NCI-H524 (cell line): ENCODE measurements around the gene SYNPO.

Experiments
- DNase-seq, 2 experiments: peaks; one replicate each; lab custom pipeline; 2025; lab: John Stamatoyannopoulos, UW

The SYNPO gene

DNA sequence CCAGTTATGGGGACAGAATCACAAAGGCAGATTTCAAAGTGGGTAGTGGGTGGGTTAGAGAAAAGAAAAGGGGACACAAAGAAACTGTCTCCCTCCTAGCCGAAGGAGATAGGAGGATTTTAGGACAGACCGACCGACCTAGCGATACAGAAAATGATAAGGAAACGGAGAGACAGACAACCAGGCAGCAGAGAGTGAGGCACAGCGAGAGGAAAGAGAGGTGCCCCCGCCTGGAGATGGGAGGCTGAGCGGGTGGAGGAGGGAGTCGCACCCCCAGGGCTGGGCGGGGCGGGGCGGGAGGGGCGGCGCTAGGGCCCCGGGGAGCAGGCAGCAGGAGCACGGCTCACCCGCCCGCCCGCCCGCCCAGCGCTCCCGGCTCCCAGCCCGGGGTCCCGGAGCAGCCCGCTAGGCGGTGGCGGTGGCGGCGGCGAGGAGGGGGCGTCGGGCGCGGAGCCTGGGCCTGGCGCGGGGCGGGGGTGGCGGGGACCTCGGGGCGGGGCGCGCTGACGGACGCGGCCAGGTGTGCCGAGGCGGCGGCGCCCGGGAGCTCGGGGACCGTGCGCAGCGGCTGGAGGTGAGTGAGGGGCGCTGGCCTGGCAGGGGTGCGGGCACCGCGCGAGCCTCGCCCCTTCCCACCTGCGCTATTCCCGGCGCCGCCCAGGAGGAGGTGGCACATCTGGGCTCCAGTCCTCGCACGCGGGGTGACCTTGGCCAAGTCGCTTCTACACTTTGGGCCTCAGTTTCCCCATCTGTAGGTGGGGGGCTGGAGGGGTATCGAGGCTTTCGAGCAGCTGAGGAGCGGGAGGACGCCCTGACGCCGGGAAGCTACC, 15.9 kb upstream of the SYNPO start:
- DNase-seq, result peak in 1 of 2 experiments; percentile 44

DNA sequence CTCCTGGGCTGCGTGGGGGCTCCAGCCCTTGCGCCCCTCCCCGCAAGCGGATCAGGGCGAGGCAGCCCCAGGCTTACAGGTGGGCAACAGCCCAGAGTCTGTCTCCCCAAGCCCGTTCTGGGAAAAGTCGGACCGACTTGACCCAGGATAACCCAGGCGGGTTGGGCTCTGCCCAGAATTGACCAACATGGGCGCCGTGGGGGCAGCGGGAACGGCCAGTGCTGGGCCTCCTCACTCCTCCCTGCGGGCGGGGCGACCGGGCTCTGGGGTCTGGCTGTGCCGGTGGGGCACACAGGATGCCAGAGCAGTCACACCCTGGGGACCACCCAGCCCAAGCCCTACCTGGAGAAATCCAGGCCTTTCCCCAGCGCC, 15.3 kb upstream of the SYNPO start:
- DNase-seq, result no peak

DNA sequence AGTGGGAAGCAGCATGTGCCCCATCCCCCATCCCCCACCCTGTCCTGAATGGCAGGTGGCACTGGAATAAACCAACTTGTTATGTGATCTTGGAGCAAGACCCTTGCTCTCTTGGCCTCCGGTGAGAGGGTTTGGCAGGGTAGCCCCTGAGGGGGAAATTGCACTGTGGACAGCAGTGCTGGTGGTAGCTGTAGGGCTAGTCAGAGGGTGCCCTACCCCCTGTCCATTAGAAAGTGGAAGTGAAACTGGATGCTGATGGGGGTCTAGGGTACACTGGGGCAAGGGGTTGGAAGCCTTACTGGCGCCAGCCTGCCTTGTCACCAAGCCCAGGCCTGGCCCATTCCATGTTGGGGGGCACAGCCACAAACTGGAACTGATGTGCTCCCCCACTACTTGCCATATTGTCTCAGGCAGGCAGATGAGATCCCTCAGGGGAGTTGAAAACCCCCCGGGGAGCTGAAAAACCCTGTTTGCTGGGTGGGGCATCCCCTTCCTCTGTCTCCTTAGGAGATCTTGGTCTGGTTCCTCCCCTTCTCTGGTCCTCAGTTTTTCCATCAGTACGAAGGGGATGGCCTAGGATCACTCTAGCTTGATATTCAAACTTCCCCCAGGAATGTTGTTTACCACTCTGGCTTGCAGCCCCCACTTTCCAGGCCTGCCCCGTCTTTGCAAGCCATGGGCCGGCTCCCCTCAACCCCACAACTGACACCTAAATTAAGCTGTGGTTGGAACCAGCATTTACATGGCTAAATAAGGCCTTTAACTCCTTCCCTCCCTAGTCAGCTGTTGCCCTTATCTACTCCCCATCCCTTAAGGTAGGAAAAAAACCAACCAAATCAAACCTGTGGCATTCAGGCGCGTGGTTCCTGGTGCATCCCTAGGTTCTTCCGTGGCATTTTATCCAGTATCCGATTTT, 14.4 kb upstream of the SYNPO start:
- no peak for DNase-seq

DNA sequence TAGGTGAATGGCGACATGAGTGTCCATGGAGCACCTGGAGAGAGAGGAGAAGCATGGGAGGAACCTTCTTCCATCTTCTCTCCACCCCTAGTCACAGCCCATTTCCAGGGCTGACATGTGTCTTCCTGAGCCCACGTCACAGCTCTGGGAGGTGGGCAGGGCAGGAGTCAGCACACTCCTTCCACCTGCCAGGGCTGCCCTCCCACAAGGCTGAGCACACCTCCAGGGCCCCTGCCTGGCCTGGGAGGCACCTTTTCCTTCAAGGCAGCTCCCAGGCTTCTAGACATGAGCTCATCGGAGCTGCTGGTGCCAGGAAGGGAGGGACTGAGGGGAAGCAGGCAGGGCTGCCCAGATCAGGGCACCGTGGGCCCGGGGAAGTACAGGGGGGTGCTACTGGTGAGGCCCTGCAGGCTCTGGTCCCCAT, 13.6 kb upstream of the SYNPO start:
- DNase-seq, result no peak

DNA sequence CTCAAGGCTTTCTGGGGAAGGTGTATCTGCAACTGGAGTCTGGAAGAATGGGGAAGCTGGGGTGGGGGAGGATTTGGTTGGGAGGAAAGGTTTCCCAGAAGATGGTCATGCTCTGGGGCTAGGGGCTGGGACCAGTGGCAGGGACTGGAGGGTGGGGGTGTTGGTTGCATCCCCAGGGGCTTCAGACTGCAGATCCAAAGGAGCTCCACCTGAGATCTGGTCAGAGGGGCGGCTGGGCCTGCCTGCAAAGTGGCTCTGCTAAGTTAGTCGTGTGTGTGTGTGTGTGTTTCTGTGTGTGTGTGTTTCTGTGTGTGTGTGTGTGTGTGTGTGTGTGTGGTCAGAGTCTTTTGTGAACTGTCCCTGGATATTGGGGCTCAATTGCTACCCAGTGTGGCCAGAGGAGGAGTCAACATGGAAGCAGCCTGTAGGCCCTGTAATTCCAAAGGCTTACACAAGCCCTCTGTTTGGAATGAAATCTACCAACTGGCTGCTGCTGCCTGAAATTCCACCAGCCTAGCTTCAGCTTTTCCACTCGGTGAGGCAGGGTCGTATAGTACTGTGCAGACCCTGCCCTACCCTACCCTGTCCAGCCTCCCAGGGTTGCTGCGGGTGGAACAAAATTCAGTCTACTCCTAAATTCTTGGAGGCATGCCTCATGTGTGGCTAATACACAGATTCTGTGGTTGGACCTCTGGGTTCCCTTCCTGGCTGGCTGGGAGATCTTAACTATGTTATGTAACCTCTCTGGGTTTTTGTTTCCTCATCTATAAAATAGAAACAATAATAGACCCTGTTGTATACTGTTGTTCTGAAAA, 12.5 kb upstream of the SYNPO start:
- no peak for DNase-seq

DNA sequence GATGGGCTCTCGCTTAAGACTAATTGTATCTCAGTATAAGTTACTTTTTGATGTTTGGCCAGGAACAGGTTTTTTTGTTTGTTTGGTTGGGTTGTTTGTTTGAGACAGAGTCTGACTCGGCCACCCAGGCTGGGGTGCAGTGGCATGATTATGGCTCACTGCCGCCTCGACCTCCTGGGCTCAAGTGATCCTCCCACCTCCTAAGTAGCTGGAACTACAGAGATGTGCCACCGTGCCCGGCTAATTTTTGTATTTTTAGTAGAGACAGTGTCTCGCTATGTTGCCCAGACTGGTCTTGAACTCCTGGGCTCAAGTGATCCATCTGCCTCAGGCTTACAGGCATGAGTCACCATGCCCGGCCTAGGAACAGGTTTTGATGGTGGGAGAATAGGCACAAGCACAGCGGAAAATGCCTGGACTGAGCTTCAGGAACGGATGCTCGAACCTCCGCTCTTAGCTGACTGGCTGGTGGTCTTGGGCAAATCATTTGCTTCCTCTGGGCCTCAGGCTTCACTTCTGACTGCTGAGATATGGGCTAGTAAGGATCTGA, 11.4 kb upstream of the SYNPO start:
- no peak for DNase-seq

DNA sequence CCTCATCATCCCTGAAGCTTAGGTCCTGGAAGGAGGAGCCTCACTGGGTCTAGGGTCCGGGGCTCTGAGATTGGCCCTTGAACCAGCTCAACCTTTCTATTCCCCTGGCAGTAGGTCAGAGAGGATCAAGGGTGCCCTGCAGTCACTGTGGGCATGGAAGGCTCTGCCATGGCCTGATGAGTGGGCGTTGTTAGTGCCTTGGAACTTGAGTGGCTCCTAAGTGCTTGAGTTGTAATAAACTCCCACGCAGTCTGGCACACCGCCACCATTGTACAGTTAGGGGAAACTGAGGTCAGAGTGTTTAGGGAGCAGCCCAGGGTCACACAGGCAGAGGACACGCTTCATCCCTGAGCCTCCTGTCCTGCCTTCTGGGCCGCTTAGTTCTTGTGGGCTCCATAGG, 10.4 kb upstream of the SYNPO start:
- DNase-seq, result no peak

DNA sequence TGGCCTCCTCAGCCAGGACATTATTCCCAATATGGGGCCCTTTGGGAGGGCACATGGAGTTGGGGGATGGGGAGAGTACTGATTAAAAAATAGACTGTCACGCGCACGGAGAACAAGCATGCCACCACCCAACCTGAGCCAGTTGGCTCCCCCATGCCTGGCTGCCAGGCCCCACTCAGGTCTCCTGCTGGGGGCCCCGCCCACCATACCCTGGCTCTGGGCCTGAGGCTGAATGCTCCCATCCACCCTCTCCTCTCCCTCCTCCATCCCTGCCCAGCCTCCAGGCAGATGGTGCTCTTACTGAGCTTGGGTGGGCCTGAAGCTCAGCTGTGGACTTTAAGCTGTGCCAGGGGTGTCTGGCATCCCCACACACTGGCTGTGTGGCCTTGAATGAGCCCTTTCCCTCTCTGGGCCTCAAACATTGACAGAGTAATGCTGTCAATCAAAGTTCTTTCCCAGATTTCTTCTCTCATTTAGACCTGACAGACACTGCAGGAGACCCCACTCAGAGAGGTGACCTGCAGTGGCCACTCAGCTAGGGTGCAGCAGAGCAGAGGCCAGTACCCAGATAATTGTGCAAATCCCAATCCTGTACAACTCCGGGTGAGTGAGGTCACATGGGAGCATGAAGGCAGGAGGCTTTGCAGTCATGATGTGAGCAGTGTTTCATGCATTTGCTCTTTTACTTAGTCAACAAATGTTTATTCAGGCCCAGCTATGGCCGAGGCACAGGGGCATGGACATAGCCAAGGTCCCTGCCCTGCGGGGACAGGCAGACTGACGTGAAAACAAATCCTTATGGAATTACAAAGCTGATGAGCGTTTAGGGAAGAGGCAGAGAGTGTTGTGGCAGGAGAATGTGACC, 9.8 kb upstream of the SYNPO start:
- peak; percentile 24 to 34 for DNase-seq

DNA sequence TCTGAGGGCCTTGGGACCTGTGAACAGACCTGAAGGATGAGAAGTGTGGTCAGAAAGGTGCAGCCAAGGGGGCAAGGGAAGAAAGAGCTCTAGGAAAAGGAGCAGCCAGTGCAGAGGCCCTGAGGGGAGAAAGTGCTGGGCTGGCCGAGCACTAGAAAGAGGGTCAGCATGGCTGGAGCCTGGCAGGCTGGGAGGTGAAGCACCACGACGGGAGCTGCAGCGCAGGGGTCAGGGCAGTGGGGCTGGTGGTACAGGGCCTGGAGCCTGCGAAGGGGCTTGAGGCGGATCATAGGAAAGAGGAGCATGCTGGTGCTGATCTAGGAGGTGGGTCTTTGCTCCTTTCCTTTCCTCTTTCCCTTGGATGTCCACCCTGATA, 9.1 kb upstream of the SYNPO start:
- DNase-seq, result no peak

DNA sequence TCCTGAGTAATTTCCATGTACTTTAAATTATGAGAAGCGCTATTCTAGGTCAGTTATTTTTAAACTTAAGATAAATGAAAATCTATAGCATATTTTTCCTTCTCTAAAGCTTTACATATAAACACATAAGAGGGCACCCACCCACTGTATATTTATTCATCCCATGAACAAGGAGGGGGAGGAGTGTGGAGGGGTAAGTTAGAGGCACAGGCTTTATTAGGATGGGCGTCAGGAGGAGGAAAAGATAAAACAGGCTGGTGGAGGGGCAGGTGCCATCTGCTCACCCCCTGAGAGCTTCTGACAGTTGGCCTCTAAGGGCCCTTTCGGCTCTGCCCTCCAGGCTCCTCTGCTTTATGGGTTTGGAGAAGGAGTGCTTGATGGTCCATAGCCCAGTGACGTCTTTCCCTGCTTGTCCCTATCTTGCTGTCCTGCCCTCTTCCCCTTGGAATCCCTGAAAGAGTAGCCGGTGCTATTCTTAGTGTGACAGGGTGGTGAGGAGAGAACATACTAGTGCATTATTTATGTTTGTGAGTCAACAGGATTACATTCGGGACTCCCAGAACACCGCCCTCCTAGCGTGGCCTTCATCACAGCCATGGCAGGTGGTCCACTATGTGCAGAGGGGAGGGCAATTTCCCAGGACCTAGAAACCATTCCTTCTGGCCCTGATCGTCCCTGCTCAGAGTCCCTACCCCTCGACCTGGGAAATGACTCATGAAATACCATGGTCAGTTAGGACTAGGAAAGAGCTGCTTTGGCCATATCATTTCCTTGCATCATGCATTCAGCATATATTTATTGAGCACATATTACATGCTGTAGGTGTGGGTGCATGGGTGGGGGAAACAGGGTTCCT, 7.9 kb upstream of the SYNPO start:
- DNase-seq, result peak; percentile 91 to 96

DNA sequence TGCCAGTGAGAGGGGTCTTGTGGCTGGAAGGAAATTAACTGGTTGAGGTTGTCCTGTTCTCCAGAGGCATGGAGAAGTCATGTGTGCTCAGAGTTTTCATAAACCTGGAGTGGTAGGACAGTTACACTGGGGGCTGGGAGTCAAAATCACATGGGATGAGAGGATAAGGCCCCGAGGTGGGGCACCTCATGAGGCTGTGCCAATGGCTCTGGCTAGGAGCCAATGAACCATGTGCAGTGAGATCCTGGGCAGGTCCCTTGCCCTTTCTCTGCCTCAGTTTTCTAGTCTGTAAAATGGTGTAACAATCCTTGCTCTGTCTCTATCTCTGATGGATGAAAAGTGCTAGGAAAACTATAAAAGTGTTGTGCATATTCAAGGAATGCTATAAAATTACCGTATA, 7.0 kb upstream of the SYNPO start:
- peak in 1 of 2 experiments; percentile 38 for DNase-seq

DNA sequence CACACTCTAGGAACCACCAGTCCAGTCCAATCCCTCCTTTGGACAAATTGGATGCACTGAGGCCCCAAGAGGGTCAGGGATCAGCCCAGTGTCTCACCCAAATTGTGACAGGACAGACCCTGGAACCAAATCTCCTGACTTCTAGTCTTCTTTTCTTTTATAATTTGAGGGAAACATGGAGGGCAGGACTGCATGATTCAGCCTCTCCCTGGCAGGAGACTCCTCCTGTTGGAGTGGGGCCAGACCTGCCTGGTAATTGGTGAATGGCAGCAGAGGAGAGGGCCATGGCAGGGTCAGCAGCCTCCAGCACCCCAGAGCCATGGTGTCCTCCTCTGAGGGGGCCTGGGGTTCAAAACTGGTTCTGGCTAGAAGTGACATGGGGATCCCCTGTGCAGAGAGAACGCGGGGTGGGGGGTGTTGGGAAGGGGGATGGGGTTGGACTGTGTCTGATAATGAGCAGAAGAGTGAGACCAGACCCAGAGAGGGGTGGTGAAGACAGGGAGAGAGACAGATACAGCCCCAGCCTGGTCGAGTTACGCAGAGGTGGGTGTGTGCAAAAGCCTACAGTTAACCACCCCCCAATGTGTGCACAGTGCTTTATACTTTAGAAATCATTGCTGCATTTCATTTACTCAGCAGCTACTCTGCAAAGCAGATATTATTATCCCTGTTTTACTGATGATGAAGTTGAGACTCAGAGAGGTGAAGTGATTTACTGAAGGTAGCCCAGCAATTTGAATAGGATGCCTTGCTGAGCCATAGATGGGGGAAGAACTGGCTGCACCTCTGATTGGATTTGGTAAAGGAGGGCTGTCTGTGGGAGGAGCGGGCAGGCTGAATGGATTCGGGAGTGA, 3.8 kb upstream of the SYNPO start:
- DNase-seq, result no peak

DNA sequence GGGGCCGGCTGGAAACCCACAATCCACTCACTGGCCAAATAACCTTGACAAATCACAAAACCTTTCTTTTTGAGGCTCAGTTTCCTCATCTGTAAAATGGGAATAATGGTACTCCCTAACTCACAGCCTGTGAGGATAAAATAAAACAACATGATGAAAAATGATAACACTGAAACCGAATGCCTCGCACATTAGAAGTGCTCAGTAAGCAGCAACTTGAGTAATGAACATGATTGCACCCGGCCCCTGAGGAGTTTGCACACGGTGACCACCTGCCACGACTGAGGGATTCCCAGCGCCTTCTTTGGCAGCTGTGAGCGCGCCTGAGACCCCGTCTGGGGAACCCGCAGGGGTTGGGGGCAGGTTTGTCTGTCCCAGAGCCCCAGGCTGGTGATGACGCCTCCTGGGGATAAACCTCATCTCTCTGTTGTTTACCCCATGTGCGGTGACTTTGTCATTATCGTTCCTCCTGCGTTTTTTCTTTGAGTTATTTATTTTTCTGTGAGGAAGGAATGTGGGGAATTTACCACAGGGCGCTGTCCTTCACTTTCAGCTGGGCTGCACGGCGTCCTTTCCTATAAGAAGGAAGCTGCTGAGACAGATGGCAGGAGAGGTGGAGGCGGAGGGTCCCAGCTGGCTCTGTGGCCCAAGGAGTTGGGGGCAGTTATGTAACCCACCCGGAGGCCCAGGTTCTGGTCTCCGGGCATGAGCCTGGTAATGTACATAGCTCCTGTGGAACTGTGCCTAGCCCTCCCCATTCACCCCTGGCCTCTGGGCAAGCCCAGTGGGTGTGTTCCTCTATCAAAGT, 3.0 kb upstream of the SYNPO start:
- DNase-seq, result peak; percentile 80 to 86

DNA sequence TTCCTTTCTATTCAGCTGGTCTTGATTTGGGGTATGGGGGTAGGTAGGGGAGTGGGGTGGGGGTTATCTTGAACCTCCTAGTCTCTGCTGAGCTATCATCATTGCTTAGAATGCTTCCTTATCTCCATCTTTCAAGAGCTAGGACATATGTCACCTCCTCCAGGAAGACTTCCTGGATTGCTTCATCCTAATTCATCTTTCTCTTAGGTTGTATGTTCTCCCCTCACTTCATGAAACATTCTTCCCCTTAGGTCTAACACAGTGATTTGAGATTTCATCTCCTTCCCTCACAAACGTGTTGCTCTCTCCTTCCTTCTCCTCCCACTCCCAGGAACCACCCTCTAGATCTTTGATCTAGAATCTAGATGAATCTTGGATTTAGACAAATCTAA, 2.4 kb upstream of the SYNPO start:
- no peak for DNase-seq

DNA sequence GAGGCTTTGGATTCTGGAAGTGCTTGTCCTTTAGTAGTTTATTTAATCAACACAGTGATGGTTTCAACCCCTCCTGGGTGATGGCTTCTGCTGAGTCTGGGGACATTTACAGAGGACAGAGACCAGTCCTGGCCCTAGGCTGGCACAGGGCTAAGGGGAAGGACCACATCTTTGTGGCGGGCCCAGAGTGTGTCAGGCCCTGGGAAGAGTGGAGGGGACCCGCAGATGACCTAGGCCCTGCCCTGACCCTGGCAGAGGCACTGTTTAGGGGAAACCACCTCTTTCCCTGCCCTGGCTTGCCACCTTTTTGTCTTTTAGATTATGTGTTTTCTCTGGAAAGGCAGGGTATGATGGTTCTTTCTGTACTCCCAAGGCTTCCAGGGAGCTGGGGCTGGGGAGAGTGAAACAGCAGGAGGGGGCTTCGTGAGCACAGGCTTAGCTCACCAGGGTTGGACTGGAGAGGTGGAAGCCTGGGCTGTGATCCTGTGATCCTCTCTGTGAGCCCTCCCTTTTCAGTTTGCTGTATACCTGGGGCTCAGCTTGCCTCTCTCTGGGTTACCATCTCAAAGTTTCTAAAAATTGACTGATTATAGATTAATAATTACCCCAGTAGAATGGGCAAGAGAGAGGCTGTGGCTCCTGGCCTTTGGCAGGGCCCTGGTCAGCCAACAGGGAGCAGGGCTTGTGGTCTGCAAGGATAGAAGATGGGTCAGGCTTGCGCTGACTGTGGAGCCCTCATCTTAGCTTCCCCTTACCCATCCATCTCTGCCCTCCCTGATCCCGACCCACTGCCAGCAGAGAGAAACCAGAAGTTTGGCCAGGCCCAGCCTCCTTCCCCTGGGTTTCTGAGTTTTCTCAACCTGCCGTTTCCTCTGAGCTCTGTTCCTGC, 1.7 kb upstream of the SYNPO start:
- no peak for DNase-seq

DNA sequence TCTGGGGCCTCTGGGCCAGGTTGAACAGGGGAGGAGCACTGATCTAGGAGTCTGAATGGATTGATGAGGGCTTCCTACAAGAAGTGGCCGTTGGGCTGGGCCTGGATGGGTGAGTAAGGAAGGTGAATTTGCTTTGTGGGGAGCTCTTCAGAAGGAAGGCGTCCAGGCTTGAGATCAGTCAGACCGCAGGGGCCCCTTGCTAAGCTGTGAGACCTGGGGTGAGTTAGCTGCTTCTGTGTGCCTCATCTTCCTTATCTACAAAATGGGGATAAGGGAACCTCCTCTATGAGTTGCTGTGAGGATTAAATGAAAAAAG, 1.1 kb upstream of the SYNPO start:
- no peak for DNase-seq

DNA sequence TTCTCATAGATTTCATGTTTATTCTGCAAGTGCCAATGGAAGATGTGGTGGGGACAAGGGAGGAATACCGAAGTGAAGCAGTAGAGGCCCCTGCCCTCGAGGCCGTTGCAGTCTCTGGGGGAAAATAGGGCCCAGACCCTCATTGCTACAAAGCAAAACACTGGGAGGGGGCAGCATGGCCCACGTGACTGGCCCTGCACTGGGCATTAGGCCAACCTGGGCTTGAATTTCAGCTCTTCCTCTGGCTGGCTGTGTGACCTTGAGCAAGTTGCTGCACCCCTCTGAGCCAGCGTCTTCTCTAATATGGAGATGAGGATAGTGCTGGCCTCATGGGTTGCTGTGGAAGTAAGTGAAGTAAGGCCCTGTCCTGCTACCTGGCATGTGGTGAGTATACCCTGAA, 709 bp upstream of the SYNPO start:
- no peak for DNase-seq
